Cardiac muscle cell (in vitro differentiated cells and primary cell): ENCODE measurements around the gene NWD2. TPM values are rescaled to one million over a fixed set of nuclear protein-coding genes. Genes with fewer than 3 reads are reported as not detected.
"Not testable (repeated sequence)": the region's sequence is repeated elsewhere in the genome, so short reads cannot be mapped to it uniquely, and the experiment has no call there.

Experiments
- DNase-seq, 2 donors: peaks; one replicate each; pipeline versions ENCODE4 v3.0.0 to v3.0.0-alpha.2; 2010 to 2017; ENCODE audit warnings: low read depth in 1 of 2, low spot score in 1 of 2
- H3K27ac ChIP-seq: fragments of 200-600 bp; sonication (generic); 2 replicates; pipeline ENCODE4 v1.5.1; 2016
- H3K27me3 ChIP-seq: fragments of 200-600 bp; sonication (generic); 2 replicates; pipeline ENCODE4 v1.6.0; 2016; ENCODE audit warnings: control low read depth
- H3K36me3 ChIP-seq: fragments of 200-600 bp; sonication (generic); 2 replicates; pipeline ENCODE4 v1.5.1; 2016; ENCODE audit warnings: control low read depth
- H3K4me1 ChIP-seq: fragments of 200-600 bp; sonication (generic); 2 replicates; pipeline ENCODE4 v1.8.1; 2017; ENCODE audit warnings: low read depth, mild to moderate bottlenecking, mixed run types
- H3K4me3 ChIP-seq: fragments of 200-600 bp; sonication (generic); 2 replicates; pipeline ENCODE4 v1.5.1; 2016; ENCODE audit warnings: mild to moderate bottlenecking
- H3K9me3 ChIP-seq: fragments of 200-600 bp; sonication (generic); 2 replicates; pipeline ENCODE4 v1.5.1; 2017; ENCODE audit warnings: low read depth, mild to moderate bottlenecking, control low read depth
- CTCF ChIP-seq: IDR thresholded peaks from 2 replicates; pipeline ENCODE4 v1.5.1; 2012; ENCODE audit warnings: low read depth, mild to moderate bottlenecking, low read length
- polyA plus RNA-seq: library from polyadenylated mRNA; unstranded; fragments of >200 nt; fragmentation: Nextera tagmentation; extraction: Ambion mirVana; gene quantifications from 2 replicates; pipeline ENCODE4 v1.2.1, GENCODE V29; 2016
- total RNA-seq: library from RNA; depleted of rRNA; stranded (reverse); fragments of >200 nt; gene quantifications from 2 replicates; pipeline ENCODE4 v1.2.3, GENCODE V29; 2016

Gene NWD2
- total RNA-seq = 0.06 TPM in 1 of 2 replicates, not detected in the other
- polyA plus RNA-seq = not detected in 2 replicates

- Histone ChIP-seq H3K27me3 (peaks cover 100% of the 10 kb centered on the region), H3K9me3 (no peaks in the 10 kb centered on the region), H3K36me3 (no peaks in the 10 kb centered on the region), H3K27ac (no peak within 1 kb of the TSS), H3K4me3 (peak within 1 kb of the TSS; percentile 31), H3K4me1 (no peaks in the 10 kb centered on the region)
- no peak for TF ChIP-seq CTCF
- DNase-seq = peak; percentile 7 to 62
Measured at GRCh38 chr4:37244583-37245390, at the start of gene NWD2. TSS of gene NWD2 (plus strand) at chr4:37244743. CDS start at chr4:37245068, 325 bp downstream.

- Histone ChIP-seq H3K27ac (no peak overlapping the region), H3K27me3 (no peaks in the 10 kb centered on the region), H3K36me3 (no peaks in the 10 kb centered on the region), H3K4me1 (no peaks in the 10 kb centered on the region), H3K4me3 (no peak overlapping the region), H3K9me3 (no peaks in the 10 kb centered on the region)
- no peak for DNase-seq
- TF ChIP-seq CTCF = no peak
Measured at GRCh38 chr4:37197899-37198298, 46.6 kb upstream of the NWD2 start.

- DNase-seq, H3K4me3 ChIP-seq, H3K27ac ChIP-seq, H3K4me1 ChIP-seq, H3K36me3 ChIP-seq, H3K9me3 ChIP-seq, H3K27me3 ChIP-seq: not testable (repeated sequence)
Measured at GRCh38 chr4:37204740-37205139, 39.8 kb upstream of the NWD2 start.

- no peak overlapping the region for H3K4me3 ChIP-seq
- H3K27ac ChIP-seq = no peak overlapping the region
- DNase-seq = no peak
- no peaks in the 10 kb centered on the region for H3K36me3 ChIP-seq
- H3K9me3 ChIP-seq = no peaks in the 10 kb centered on the region
- H3K4me1 ChIP-seq = peaks cover 8% of the 10 kb centered on the region
- no peak for TF ChIP-seq CTCF
- H3K27me3 ChIP-seq = no peaks in the 10 kb centered on the region
Measured at GRCh38 chr4:37216209-37216608, 28.3 kb upstream of the NWD2 start.

- Histone ChIP-seq H3K4me1 (peaks cover 8% of the 10 kb centered on the region), H3K27ac (no peak overlapping the region), H3K27me3 (no peaks in the 10 kb centered on the region), H3K36me3 (no peaks in the 10 kb centered on the region), H3K9me3 (no peaks in the 10 kb centered on the region), H3K4me3 (no peak overlapping the region)
- no peak for TF ChIP-seq CTCF
- DNase-seq = peak in 1 of 2 donors; percentile 7
Measured at GRCh38 chr4:37219242-37219641, 25.3 kb upstream of the NWD2 start.

GRCh38 chr4:37219990-37220389 is 24.6 kb upstream of the NWD2 start:
- Histone ChIP-seq H3K4me3 (no peak overlapping the region), H3K36me3 (no peaks in the 10 kb centered on the region), H3K27ac (no peak overlapping the region), H3K4me1 (peaks cover 8% of the 10 kb centered on the region), H3K9me3 (no peaks in the 10 kb centered on the region), H3K27me3 (no peaks in the 10 kb centered on the region)
- no peak for DNase-seq
- no peak for TF ChIP-seq CTCF
